Cardiac muscle cell (in vitro differentiated cells and primary cell): Measurements from ENCODE around the gene SND1. TPM values are rescaled to one million over a fixed set of nuclear protein-coding genes. Genes with fewer than 3 reads are reported as not detected.
A peak's percentile ranks its signal among the peaks of the same experiment; 100 is the strongest.

Experiments used
- DNase-seq, 2 donors: peaks; one replicate each; pipeline versions ENCODE4 v3.0.0 to v3.0.0-alpha.2; 2010 to 2017; ENCODE audit warnings: low read depth in 1 of 2, low spot score in 1 of 2
- H3K27ac ChIP-seq: fragments of 200-600 bp; sonication (generic); 2 replicates; pipeline ENCODE4 v1.5.1; 2016
- H3K27me3 ChIP-seq: fragments of 200-600 bp; sonication (generic); 2 replicates; pipeline ENCODE4 v1.6.0; 2016; ENCODE audit warnings: control low read depth
- H3K36me3 ChIP-seq: fragments of 200-600 bp; sonication (generic); 2 replicates; pipeline ENCODE4 v1.5.1; 2016; ENCODE audit warnings: control low read depth
- H3K4me1 ChIP-seq: fragments of 200-600 bp; sonication (generic); 2 replicates; pipeline ENCODE4 v1.8.1; 2017; ENCODE audit warnings: low read depth, mild to moderate bottlenecking, mixed run types
- H3K4me3 ChIP-seq: fragments of 200-600 bp; sonication (generic); 2 replicates; pipeline ENCODE4 v1.5.1; 2016; ENCODE audit warnings: mild to moderate bottlenecking
- H3K9me3 ChIP-seq: fragments of 200-600 bp; sonication (generic); 2 replicates; pipeline ENCODE4 v1.5.1; 2017; ENCODE audit warnings: low read depth, mild to moderate bottlenecking, control low read depth
- polyA plus RNA-seq: library from polyadenylated mRNA; unstranded; fragments of >200 nt; fragmentation: Nextera tagmentation; extraction: Ambion mirVana; gene quantifications from 2 replicates; pipeline ENCODE4 v1.2.1, GENCODE V29; 2016
- total RNA-seq: library from RNA; depleted of rRNA; stranded (reverse); fragments of >200 nt; gene quantifications from 2 replicates; pipeline ENCODE4 v1.2.3, GENCODE V29; 2016
- TF ChIP-seq, protein P1 (sequence below): IDR thresholded peaks from 2 replicates; pipeline ENCODE4 v1.5.1; 2012; ENCODE audit warnings: low read depth, mild to moderate bottlenecking, low read length

Gene SND1
- total and polyA plus RNA-seq, 2 experiments from 2014 or later = 114 to 172 TPM

DNA sequence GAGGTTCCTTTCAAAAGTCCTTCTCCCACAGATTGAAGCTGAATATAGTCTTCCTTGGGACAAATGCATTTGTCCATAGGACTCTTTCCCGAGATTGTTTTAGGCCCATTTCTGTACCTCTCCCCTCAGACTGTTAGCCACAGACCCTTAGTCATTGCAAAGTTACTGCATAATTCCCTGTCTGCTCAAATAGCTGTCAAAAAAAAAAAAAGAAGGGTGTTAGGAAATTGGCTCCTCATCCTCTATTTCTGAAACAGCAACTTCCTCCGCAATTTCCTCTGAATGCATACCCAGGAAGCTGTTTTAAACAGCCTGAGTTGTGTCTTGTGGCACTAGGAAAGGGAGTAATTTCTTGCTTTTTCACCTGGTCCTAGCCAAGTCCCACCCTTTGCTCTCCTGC lies 373.8 kb downstream of the SND1 start:
- DNase-seq = no peak
- Histone ChIP-seq H3K27ac (no peak overlapping the region), H3K4me3 (no peak overlapping the region), H3K36me3 (no peaks in the 10 kb centered on the region), H3K27me3 (no peaks in the 10 kb centered on the region), H3K9me3 (no peaks in the 10 kb centered on the region), H3K4me1 (peaks cover 15% of the 10 kb centered on the region)
- TF ChIP-seq, protein P1, sequence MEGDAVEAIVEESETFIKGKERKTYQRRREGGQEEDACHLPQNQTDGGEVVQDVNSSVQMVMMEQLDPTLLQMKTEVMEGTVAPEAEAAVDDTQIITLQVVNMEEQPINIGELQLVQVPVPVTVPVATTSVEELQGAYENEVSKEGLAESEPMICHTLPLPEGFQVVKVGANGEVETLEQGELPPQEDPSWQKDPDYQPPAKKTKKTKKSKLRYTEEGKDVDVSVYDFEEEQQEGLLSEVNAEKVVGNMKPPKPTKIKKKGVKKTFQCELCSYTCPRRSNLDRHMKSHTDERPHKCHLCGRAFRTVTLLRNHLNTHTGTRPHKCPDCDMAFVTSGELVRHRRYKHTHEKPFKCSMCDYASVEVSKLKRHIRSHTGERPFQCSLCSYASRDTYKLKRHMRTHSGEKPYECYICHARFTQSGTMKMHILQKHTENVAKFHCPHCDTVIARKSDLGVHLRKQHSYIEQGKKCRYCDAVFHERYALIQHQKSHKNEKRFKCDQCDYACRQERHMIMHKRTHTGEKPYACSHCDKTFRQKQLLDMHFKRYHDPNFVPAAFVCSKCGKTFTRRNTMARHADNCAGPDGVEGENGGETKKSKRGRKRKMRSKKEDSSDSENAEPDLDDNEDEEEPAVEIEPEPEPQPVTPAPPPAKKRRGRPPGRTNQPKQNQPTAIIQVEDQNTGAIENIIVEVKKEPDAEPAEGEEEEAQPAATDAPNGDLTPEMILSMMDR = no peak

DNA sequence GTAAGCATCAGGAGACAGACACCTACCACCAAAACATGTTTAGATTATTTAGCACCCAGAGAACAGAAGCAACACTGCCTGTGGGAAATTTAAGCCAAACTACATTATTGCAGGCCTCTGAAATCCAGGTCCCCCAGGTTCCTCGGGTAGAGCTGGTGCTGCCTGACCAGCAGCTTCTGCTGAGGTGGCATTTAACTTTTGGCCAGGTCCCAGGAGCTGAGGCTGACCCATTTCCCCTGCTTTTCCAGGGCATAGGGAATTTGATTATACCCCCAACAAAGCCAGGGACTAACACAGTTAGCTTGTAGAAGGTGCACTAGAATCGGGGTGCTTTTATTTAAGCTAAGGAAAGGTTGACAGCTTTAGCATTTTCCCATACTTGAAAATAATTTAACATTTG lies 374.6 kb downstream of the SND1 start:
- DNase-seq = no peak
- H3K9me3 ChIP-seq = no peaks in the 10 kb centered on the region
- TF ChIP-seq, protein P1 = no peak
- H3K36me3 ChIP-seq = no peaks in the 10 kb centered on the region
- H3K27ac ChIP-seq = no peak overlapping the region
- peaks cover 15% of the 10 kb centered on the region for H3K4me1 ChIP-seq
- no peak overlapping the region for H3K4me3 ChIP-seq
- no peaks in the 10 kb centered on the region for H3K27me3 ChIP-seq

DNA sequence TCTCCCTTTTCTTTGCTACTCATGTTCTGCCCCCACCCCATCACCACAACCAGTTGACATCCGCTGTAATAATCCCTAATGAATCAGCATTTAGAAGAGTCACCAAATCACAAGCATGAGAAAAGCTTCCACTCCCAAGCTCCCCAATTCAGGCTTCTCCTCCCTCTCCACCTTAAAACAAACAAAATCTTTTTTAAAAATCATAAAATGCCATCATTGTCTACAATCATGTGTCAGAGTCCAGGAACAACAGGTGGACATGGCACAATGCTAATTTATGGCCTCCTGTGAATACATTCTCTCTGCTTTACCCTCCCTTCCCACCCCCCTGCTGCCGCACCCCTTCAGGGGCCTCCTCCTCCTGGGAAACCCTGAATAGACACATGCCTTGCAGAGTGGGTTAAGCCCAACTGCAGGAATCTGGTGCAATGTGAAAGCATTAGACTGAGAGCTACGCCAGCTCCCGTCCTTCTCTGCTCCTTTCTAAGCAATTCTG lies 375.5 kb downstream of the SND1 start:
- Histone ChIP-seq H3K27ac (no peak overlapping the region), H3K27me3 (peaks cover under 1% of the 10 kb centered on the region), H3K9me3 (no peaks in the 10 kb centered on the region), H3K4me3 (peak overlapping the region; percentile 14), H3K4me1 (peaks cover 15% of the 10 kb centered on the region), H3K36me3 (no peaks in the 10 kb centered on the region)
- TF ChIP-seq, protein P1 = no peak
- DNase-seq = no peak

DNA sequence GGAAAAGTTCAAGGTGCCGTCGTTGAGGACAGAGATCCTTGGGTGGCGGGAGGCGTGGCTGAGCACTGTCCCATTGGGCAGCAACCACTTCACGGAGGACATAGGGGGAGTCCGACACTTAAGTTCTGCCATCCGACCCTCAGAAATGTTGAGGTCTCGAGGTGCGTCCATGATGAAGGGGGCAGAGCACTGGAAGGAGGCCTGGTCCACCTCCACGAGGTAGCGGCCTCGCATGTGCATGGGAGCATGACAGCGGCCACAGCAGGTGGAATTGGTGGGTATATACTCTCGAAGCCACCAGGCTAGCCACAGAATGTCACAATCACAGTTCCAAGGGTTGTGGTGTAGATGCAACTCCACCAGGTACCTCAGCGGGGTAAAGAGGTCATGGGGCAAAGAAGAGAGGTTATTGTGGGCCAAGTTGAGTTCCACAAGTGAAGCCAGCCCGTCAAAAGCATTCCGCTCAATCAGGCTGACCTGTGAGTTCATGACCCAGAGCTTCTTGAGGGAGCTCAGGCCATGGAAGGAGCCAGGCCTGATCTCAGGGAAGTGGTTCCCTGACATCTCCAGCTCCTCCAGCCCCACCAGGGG lies 377.5 kb downstream of the SND1 start:
- Histone ChIP-seq H3K27ac (no peak overlapping the region), H3K27me3 (peaks cover 16% of the 10 kb centered on the region), H3K9me3 (no peaks in the 10 kb centered on the region), H3K36me3 (no peaks in the 10 kb centered on the region), H3K4me1 (peaks cover 20% of the 10 kb centered on the region), H3K4me3 (no peak overlapping the region)
- TF ChIP-seq, protein P1 = no peak
- no peak for DNase-seq

DNA sequence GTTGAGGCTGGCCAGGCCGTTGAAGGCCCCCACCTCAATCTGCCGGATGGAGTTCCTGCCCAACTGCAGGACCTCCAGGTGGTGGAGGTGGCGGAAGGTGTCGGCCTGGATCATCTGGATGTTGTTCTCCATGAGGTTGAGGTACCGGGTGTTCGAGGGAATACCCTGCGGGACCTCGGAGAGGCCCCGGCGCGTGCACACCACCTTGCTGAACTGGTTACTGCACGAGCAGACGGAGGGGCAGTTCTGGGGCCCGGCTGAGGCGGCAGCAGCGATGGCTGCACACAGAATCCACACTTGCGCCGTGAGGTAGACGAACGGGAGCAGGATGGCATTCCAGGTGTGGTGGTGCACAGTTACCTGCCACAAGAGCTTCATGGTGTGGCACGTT lies 378.3 kb downstream of the SND1 start:
- Histone ChIP-seq H3K4me1 (peaks cover 20% of the 10 kb centered on the region), H3K27ac (no peak overlapping the region), H3K4me3 (peak overlapping the region; percentile 84), H3K27me3 (peaks cover 16% of the 10 kb centered on the region), H3K36me3 (no peaks in the 10 kb centered on the region), H3K9me3 (no peaks in the 10 kb centered on the region)
- TF ChIP-seq, protein P1 = no peak
- no peak for DNase-seq
